Calu3 (cell line): ENCODE results near the gene CCDC106. TPM values are rescaled to one million over a fixed set of nuclear protein-coding genes. Genes with fewer than 3 reads are reported as not detected.
A peak's percentile ranks its signal among the peaks of the same experiment; 100 is the strongest.

ENCODE experiments used
- BruUV-seq: library from RNA; stranded (reverse); fragments of 400-500 nt; replicated peaks from 2 replicates; lab custom pipeline; 2021; lab: Mats Ljungman, UMichigan
- CTCF ChIA-PET: fragments of 300-600 bp; sonication (Branson Sonifier 250); formaldehyde crosslinking; loops from one replicate; lab custom pipeline; 2022; ENCODE audit warnings: antibody characterized with exemption; lab: Charles Lee
- DNase-seq: peaks from one replicate; pipeline ENCODE4 v3.0.0; 2022
- H3K27ac Mint-ChIP-seq: one replicate; pipeline ENCODE4 v1.8.0; 2022; ENCODE audit warnings: mixed read lengths; ENCODE audit not compliant: unreplicated experiment
- H3K27me3 Mint-ChIP-seq: one replicate; pipeline ENCODE4 v1.8.0; 2022; ENCODE audit warnings: mixed read lengths; ENCODE audit not compliant: unreplicated experiment
- H3K36me3 Mint-ChIP-seq: one replicate; pipeline ENCODE4 v1.8.0; 2022; ENCODE audit warnings: mild to moderate bottlenecking, moderate library complexity, mixed read lengths; ENCODE audit not compliant: insufficient read depth, unreplicated experiment
- H3K4me1 Mint-ChIP-seq: one replicate; pipeline ENCODE4 v1.8.0; 2022; ENCODE audit warnings: mild to moderate bottlenecking, low read depth, mixed read lengths; ENCODE audit not compliant: unreplicated experiment
- H3K4me3 Mint-ChIP-seq: one replicate; pipeline ENCODE4 v1.8.0; 2022; ENCODE audit warnings: mild to moderate bottlenecking, low read depth, moderate library complexity, mixed read lengths; ENCODE audit not compliant: unreplicated experiment
- H3K9me3 Mint-ChIP-seq: one replicate; pipeline ENCODE4 v1.8.0; 2022; ENCODE audit warnings: low read depth, mixed read lengths; ENCODE audit not compliant: unreplicated experiment
- intact Hi-C: fragments of 100-400 bp; cut with micrococcal nuclease; formaldehyde crosslinking; loops from one replicate; pipeline ENCODE4 v1.10.0; 2022; ENCODE audit not compliant: unreplicated experiment
- total RNA-seq: library from RNA; stranded (reverse); gene quantifications from 2 replicates; pipeline ENCODE4 v1.2.3, GENCODE V29; 2022
- TF ChIP-seq, protein P1 (sequence below): fragments of 200-600 bp; IDR thresholded peaks from one replicate; pipeline ENCODE4 v1.8.0; 2022; ENCODE audit warnings: antibody characterized with exemption; ENCODE audit not compliant: unreplicated experiment

CCDC106 gene
- total RNA-seq, 1 experiment from 2014 or later, result 12.7 TPM

DNA sequence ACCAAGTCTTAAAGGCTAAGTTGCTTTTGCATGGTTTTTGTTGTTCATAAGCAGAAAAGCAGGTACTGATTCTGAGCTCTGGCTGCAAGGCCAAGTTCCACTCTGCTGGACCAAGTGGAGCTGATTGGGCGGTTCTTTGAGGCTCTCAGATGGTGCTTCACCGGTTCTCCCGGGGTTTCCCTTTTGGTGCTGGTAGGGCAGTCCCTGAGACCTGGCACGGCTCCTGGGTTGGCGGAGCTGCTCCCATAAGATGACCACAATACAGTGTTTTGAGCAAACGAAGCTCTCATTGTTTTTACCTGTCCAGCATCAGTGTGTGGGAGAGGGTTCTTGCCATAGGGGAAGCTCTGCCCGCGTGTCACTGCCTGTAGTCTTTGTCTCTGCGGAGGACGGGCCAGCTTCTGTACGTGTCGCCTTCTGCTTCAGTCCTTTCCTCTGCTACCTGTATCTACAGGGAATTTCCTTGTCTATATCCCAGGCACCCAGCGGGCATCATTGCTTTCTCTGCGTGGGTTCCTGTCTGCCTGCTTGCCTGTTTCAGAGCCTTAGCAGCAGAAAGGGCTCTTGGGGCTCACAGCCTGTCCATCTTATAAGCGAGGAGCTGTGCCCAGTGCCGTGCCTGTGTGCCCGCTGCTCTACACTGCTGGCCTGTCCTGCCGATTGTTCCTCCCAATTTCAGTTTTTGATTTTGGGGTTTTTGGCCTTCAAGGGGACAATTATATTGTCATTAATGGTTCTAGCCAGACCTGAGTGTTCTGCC lies 9.2 kb downstream of the CCDC106 start:
- CTCF ChIA-PET, result interaction anchor here (0.9 to 1.5 kb wide), 4 partner anchors 11 to 153 kb away, joined by 3 to 7 read pairs (median 4); no protein-coding TSS in a partner anchor
- Mint-ChIP-seq H3K9me3 (no peaks in the 10 kb centered on the region), H3K36me3 (peaks cover 85% of the 10 kb centered on the region), H3K27ac (peak overlapping the region; percentile 96), H3K27me3 (no peaks in the 10 kb centered on the region), H3K4me3 (peak overlapping the region; percentile 96), H3K4me1 (peaks cover 27% of the 10 kb centered on the region)
- peak; percentile 35 for DNase-seq
- intact Hi-C loops, result loop anchor here (2.0 to 10.0 kb wide), 2 partner anchors 16 to 148 kb away; no protein-coding TSS in a partner anchor
- TF ChIP-seq, protein P1, sequence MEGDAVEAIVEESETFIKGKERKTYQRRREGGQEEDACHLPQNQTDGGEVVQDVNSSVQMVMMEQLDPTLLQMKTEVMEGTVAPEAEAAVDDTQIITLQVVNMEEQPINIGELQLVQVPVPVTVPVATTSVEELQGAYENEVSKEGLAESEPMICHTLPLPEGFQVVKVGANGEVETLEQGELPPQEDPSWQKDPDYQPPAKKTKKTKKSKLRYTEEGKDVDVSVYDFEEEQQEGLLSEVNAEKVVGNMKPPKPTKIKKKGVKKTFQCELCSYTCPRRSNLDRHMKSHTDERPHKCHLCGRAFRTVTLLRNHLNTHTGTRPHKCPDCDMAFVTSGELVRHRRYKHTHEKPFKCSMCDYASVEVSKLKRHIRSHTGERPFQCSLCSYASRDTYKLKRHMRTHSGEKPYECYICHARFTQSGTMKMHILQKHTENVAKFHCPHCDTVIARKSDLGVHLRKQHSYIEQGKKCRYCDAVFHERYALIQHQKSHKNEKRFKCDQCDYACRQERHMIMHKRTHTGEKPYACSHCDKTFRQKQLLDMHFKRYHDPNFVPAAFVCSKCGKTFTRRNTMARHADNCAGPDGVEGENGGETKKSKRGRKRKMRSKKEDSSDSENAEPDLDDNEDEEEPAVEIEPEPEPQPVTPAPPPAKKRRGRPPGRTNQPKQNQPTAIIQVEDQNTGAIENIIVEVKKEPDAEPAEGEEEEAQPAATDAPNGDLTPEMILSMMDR, result no peak
- no TSS peak for BruUV-seq

DNA sequence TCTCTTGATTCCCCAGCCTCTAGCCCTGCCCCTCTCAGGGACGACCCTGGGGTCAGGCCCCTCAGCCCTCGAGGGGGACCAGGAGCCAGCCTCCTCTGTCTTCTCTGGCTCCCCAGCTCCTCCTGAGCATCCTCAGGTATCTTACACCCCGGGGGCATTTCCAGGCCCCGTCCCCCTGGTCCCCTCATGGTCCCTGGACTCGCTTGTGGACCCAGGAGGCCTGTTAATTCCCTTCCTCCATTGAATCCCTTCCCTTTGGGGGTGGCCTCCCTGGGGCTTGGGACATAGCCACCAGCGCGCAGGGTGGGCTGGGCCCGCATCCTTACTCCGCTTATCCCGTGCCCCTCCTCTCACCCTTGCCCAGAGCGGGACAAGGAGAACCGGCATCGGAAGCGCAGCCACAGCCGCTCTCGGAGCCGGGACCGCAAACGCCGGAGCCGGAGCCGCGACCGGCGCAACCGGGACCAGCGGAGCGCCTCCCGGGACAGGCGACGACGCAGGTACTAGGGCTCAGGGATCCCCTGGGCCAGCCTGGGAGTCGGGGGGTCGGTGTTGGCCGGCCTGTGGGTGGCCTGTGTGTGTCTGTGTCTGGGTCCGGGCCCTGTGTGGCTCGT lies 10.9 kb downstream of the CCDC106 start:
- no peak for DNase-seq
- Mint-ChIP-seq H3K27ac (peak overlapping the region; percentile 24), H3K27me3 (no peaks in the 10 kb centered on the region), H3K36me3 (peaks cover 90% of the 10 kb centered on the region), H3K4me1 (peaks cover 40% of the 10 kb centered on the region), H3K9me3 (no peaks in the 10 kb centered on the region), H3K4me3 (peak overlapping the region; percentile 34)
- TF ChIP-seq, protein P1, result no peak
- no TSS peak for BruUV-seq
- intact Hi-C loops, result loop anchor here (10.0 kb wide), 1 partner anchor 146 kb away; no protein-coding TSS in a partner anchor
- CTCF ChIA-PET, result interaction anchor here (0.5 kb wide), 1 partner anchor 24 kb away, joined by 5 read pairs; no protein-coding TSS in a partner anchor

DNA sequence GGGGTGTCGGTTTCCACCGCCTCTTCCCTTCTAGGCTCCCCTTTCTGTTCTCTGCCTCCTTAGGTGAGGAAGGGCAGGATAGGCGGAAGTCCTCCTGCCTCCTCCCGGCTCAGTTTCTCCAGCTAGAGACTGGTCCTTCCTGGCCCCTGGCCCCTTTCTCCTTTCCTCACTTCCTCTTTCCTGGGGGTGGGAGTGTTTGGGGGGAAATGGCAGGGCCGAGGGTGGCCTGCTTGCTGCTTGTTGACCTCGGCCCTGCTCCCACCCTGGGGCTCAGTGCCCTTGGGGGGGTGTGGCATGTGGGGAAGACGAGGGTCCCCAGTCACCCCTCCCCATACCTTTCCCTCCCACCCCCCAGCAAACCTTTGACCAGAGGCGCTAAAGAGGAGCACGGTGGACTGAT lies 11.8 kb downstream of the CCDC106 start:
- peak overlapping the region; percentile 24 for H3K27ac Mint-ChIP-seq
- TF ChIP-seq, protein P1, result no peak
- H3K27me3 Mint-ChIP-seq, result no peaks in the 10 kb centered on the region
- DNase-seq, result no peak
- H3K36me3 Mint-ChIP-seq, result peaks cover 90% of the 10 kb centered on the region
- H3K4me1 Mint-ChIP-seq, result peaks cover 40% of the 10 kb centered on the region
- intact Hi-C loops, result loop anchor here (10.0 kb wide), 1 partner anchor 145 kb away; no protein-coding TSS in a partner anchor
- H3K9me3 Mint-ChIP-seq, result no peaks in the 10 kb centered on the region
- BruUV-seq, result no TSS peak
- CTCF ChIA-PET, result no interaction called here
- H3K4me3 Mint-ChIP-seq, result peak overlapping the region; percentile 34

DNA sequence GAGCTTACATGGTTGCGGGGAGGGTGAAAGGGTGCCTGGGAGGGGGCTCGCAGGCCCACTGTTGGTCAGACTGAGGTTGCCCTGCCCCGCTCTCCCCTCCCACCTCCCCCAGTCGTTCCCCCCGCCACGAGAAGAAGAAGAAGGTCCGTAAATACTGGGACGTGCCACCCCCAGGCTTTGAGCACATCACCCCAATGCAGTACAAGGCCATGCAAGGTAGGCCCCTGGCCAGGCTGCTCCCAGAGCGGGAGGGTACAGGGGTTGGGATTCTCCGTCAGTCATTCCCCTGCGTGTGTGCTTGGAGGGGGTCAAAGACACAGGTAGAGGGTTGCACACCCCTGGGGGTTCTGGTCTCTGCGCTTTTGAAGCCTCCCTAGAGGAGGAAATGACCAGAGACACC lies 12.4 kb downstream of the CCDC106 start:
- Mint-ChIP-seq H3K4me3 (no peak overlapping the region), H3K36me3 (peaks cover 86% of the 10 kb centered on the region), H3K27ac (no peak overlapping the region), H3K27me3 (no peaks in the 10 kb centered on the region), H3K9me3 (no peaks in the 10 kb centered on the region), H3K4me1 (peaks cover 40% of the 10 kb centered on the region)
- no TSS peak for BruUV-seq
- TF ChIP-seq, protein P1, result no peak
- intact Hi-C loops, result no loop called here
- CTCF ChIA-PET, result no interaction called here
- no peak for DNase-seq
